HG02610 (cell line): ENCODE data around the gene ORMDL2.

Source experiments
- ATAC-seq: cut with Tn5 transposase; IDR thresholded peaks from one replicate; pipeline ENCODE4 v1.9.1; 2021; ENCODE audit warnings: mild to moderate bottlenecking, moderate library complexity; ENCODE audit not compliant: unreplicated experiment

Gene ORMDL2, protein sequence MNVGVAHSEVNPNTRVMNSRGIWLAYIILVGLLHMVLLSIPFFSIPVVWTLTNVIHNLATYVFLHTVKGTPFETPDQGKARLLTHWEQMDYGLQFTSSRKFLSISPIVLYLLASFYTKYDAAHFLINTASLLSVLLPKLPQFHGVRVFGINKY

DNA sequence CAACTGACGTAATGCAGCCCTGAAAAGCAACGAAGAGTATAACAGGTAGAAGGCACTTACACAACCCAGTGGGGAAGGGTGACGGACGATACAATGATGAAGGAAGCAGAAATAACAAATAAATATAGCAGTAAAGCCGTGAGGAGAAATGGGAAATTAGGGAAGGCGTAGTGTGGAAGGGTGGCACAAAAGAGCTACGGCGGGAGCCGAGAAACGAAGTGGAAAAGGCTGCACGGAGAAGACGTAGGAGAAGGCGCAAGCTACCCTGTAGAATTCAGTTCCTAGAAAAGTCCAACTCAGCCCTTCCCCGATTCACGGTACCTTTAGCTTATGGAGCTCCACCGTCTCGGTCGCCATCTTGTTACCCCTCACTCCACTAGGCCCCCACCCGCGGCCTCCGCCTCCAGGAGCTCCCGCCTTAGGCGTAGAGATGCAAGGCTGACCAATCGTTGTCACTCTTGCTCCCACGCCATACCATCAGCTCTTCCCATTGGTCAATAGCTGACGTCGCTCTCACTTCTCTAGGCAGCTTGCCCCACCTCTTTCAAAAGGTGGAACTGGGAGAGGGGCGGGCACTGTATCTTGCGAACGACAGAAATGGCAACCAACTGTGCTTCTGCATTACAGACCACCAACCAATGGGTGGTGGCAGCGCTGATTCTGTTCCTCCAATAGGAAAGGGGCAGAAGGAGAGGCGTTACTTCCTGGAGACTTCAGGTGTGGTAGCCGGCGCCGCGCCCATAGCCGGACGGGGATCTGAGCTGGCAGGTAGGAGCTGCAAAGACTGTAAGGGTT is at the start of gene ORMDL2, which contains the start of gene SARNP:
Gene ORMDL2 (plus strand): TSS at position 697 of the 795 bp plus-strand sequence. CDS start 959 bp downstream, outside the sequence.
Gene SARNP (minus strand): TSS at position 380 of the 795 bp plus-strand sequence. CDS start 23 bp downstream, at position 357.
- ATAC-seq: peak; percentile 98

DNA sequence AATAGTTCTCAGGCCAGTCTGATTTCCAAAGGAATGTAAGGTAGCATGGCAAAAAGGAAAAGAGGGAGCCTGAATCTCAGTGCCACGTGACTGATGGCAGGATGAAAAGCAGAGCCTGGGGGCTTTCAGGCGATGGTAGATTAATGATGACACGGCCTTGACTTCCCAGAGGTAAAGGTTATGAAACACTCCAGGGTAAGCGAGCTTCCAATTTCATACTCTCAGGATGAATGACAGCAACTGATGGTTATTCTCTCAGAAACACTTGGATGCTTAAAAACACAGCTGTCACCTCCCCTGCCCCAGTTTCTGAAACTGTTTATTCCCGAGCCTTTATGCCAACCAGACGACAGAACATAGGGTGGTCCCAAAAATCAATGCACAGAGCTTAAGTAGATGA is 46.1 kb upstream of the ORMDL2 start:
- no peak for ATAC-seq

DNA sequence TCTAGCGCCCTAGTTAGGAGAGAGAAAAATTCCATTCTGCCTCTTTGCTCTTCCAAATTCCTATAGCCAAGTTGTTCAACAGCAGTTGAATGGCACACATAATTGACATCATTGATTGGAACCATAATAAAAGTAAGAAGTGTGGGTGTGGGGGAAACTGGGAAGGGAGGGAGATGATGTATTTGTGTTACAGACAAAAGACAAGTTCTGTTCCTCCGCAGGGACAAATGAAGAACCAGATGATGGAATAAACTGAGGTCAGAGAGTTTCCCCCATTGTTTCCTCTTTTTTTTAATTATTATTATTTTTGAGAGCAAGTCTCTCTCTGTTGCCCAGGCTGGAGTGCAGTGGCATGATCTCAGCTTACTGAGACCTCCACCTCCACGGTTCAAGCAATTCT is 40.0 kb upstream of the ORMDL2 start:
- ATAC-seq: no peak

DNA sequence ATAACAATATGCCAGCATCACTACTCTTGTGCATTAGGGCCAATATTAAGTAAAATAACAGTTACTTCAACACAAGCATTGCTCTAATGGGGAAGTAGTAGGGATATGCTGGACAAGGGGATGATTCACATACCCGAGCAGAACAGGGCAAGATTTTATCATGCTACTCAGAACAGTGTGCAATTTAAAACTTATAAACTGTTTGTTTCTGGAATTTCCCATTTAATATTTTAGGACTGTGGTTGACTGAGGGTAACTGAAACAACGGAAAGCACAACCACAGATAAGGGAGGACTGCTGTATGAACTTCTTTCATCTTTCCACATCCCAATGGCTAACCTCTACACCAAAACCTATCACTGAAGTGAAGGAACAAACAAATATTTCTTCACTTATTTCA is 37.2 kb upstream of the ORMDL2 start:
- ATAC-seq: no peak

DNA sequence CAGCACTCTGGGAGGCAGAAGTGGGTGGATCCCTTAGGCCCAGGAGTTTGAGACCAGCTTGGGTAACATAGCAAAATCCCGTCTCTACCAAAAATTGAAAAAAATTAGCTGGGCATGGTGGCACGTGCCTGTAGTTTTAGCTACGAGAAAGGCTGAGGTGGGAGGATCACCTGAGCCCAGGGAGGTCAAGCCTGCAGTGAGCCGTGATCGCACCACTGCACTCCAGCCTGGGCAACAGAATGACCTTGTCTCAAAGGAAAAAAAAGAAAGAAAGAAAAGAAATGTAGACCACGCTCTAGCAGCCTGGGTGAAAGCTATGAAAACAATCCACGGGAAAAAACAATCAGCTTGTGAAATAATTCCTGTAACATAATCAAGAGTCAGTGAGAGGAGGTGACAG is 29.3 kb upstream of the ORMDL2 start:
- no peak for ATAC-seq

DNA sequence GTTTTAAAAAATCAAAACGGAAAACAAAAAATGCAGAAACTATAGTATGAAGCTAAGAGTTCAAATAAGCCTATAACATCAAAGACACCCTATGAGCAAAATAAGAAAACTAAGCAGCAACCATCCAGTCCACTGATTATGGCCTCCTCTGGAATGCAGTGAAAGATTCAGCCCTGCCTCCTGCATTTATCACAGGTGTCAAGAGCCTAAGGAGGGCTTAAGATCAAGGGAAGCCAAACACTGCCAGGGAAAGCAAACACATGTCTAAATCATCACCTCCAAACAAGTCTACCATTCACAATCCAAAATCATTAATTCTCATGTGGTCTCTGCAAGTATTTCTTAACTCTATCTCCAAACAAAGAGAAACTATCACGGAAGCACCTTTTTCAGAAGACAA is 28.7 kb upstream of the ORMDL2 start:
- ATAC-seq: no peak

DNA sequence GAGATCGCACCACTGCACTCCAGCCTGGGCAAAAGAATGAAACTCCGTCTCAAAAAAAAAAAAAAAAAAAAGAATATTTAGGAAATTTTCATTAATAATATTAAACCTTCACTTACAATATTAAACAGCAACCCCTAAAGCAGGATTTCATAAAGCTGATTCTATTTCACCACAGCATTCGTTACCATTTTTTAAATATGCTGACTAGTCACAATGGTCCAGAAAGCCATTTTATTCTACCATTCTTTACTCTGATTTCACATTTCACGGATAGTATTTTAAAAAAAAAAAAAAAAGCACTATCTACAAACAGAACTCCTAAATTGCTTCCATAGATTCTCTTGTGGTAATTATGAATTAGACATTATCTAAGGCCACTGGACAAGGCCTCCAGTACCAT is 27.9 kb upstream of the ORMDL2 start:
- no peak for ATAC-seq

DNA sequence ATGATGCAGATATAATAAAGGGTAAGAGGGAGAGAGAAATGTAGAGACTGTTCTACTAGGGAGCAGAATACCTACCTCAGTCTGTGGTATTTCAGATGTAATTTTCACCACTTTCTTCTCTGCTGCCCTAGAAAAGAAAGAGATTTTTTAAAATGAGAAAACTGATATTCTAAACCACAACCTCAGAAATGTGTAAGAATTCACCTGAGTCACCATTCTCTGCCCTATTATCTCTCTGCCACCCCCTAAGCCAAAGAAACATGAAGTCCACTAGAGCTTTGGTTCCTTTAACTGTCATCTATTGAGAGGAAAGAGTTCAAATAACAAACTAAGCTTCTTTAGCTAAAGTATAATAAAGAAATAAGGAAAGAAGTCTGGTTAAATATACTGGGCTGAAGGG is 21.9 kb upstream of the ORMDL2 start:
- ATAC-seq: no peak

DNA sequence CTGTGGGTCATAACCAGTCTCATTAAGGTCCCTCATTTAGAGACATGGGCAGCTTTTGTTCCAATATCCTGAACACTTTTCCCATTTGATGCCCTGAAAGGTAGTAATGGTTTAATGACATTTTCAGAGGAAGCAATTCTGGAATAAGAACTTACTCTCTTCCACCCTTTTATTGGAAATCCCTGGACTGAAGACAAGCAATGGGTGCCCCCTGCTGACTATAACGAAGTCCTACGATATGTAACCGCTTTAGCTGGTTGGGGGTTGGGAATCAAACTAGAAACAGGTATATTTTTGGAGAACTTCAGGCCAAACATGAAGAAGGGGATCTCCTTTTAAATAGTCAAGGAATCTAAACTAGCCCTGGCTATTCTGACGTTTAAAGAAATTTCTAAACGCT is 20.8 kb upstream of the ORMDL2 start:
- no peak for ATAC-seq

DNA sequence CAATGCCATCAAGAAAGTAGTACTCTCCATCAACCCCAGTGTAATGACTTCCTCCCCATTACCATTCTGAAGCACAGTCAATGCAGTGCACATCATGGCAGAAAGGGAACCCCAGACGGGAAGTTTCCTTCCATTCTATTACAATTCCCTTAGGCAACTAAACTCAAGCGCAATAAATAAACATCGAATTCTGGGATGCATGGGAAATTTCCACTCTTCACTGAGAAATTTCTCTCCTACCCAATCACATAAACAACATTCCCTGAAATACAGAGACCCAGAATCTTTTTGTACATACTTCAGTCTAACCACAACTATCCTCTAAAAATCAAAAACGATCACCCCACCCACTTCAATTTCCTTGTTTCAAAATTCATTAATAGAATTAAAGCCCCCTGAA is 20.3 kb upstream of the ORMDL2 start:
- ATAC-seq: no peak

DNA sequence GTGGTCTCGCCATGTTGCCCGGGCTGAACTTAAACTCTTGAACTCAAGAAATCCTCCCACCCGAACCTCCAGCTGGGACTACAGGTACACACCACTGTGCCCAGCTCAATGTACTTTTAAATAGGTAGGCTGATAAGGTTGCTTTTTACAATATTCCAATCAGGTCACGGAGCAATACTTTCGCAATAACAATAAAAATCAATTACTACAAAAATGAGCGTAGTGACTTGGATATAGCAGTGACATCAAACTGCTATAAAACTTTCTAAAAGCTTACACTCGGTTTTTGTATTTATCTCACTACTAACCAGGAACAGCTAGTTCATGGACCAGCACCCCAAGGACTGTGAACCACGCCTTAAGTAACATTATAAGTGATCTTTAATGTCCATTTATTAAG is 10.9 kb upstream of the ORMDL2 start:
- ATAC-seq: no peak

DNA sequence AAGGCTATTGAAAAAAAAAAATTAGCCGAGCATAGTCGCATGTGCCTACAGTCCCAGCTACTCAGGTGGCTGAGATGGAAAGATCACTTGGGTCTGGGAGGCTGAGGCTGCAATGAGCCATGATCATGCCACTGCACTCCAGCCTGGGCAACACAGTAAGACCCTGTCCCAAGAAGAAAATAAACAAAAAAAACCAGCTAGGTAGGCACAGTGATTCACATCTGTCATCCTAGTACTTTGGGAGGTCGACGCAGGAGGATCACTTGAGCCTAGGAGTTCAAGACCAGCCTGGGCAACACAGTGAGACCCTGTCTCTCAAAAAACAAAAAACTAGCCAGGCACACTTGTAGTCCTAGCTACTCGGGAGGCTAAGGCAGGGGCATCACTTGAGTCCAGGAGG is 8.6 kb upstream of the ORMDL2 start:
- no peak for ATAC-seq

DNA sequence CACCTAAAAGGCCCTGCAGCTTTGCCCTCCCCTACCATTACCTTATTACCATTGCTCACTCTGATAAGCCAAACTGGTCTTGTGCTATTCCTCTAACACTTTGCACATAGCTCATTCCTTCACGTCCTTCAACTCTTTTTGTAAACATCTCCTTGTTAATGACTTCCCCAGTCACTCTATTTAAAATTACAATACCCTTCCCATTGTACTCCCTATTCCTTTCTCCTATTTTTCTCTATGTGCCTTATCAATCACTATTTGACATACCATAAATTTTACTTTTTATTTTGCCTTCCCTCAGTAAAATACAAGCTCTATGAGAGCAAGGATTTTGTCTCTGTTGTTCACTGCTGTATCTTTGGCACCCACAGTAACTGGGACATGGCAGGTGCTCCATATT is 5.8 kb upstream of the ORMDL2 start:
- ATAC-seq: no peak

DNA sequence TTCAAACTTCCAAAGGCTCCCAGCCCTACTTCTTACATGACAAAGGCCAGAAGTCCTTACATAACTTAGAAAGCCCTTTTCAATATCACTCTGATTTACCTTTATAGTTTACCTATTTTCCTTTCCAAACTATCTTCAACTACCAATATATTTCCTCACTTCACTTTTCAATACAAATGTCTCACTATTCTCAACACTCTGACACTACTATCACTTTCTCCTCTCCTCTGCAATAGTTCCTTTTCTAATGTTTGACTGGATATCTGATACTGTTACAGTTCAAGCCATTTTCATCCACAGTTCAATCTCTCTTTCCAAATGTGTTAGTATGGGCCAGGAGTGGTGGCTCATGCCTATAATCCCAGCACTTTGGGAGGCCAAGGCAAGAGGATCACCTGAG is 3.6 kb upstream of the ORMDL2 start:
- ATAC-seq: no peak

DNA sequence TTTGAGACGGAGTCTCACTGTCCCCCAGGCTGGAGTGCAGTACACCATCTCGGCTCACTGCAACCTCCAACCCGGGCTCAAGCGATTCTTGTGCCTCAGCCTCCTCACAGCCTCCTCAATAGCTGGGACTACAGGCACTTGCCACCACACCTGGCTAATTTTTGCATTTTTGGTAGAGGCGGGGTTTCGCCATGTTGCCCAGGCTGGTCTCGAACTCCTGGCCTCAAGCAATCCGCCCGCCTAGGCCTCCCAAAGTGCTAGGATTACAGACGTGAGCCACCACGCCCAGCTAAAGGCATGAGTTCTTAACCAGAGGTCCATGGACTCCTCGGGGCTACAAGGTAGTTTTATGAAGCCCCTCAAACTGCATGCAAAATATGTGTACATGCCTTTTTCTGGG is 2.4 kb upstream of the ORMDL2 start:
- no peak for ATAC-seq

DNA sequence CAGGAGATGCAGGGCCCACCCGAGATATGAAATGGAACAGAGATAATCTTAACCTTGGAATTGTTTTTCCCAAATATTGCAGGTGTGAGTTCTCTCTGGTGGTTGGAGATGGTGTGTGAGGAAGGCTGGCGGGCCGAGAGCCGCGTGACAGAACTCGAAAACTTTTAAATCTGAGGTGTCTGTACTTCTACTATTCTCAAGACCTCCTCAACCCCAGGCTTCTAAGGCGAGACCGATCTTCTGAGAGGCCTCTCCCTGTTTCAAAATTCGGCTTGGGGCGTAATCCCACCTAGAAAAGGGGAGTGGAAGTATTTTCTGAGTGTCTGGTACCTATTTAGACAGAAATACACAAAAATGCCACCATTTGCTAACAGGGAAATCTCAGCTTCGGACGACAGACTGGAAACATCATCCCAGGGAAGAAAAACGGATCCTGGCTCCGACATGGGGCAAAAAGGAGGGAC is 928 bp upstream of the ORMDL2 start:
- no peak for ATAC-seq

DNA sequence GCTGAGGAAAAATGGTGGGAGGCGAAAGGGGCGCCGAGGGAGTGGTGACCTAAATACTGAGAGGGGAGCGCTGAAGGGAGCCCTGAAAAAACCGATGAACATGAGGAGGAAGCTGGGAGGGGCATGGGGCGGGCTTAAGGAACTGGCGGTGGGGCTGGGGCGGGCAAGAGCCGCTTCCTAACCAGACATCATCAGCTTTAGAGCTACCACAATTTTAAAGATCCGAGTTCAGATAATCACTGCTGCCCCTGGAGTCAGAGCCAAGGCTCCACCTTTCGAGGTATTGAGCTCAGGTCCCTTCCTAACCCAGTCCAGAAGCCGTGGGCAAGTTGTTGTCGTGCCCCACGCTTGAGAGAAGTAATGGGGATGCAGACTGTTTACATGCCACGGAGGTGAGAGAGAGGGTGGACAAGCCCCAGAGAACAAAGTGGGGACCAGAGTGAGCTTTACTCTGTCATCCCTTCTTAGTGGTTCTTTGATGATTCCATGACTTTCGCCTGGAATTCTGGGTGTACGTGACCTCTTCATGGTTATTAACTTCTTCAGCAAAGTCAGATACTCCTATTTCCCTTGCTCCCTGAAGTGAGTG is 393 bp downstream of the ORMDL2 start:
- peak; percentile 26 for ATAC-seq

DNA sequence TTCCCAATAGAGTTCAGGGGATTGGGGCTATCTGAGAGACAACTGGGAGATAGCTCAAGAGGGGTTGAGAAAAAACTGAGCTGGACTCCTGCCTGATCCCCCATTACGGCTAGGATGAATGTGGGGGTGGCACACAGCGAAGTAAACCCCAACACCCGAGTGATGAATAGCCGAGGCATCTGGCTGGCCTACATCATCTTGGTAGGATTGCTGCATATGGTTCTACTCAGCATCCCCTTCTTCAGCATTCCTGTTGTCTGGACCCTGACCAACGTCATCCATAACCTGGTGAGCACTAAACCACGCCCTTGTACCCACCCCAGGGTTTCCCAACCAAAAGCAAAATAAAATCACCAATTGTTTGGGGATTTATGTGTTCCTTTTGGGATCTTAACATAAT is 1.0 kb downstream of the ORMDL2 start:
- ATAC-seq: no peak

DNA sequence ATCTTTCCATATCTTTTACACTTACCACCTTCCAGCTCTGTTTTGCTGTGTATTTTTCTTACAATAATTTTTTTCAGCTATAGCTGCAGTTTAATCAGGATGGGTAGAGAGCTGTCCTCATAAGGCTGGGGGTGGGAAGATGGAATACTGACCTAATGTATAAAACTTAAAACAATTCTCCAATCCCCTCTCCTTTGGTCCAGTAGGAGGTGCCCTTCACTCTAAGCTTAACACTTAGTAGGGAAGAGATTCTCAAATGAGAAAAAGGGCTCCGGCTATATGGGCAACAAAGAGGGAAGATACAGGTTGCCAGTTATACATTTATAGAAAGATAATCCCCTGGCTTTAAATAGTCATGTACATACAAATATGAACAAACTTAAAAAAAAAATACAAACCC is 2.8 kb downstream of the ORMDL2 start:
- no peak for ATAC-seq

DNA sequence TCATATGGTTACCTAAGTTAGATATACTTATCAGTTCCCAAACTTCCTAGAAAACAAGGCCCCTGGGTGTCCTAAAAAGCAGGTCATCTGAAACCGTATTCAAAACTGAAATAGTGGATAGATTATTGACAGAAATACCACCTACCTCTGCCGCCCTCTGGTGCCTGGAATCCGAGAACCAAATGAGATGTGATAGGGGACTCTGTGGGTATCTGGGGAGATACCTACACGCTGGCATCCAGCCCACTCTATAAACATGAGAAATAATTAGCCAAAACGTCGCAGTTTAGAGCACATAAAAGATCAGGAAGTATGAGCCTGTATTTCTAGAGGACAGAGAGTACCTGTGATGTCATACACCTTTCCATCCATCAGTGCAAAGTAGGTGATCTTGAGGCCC is 4.4 kb downstream of the ORMDL2 start:
- no peak for ATAC-seq

DNA sequence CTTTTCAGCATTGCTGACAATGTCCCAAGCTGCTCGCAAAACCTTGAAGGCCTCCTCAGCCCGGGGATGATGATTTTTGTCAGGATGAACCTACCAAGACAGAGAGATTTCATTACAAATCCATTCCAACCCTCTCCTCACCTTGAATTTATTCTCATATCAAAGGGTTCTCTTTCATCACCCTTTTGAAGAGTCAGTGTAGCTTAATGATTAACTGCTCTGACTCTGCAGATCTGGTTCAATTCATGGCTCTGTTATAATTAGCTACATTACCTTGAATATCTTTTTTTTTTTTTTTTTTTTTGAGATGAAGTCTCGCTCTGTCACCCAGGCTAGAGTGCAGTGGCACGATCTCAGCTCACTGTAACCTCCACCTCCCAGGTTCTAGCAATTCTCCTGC is 5.6 kb downstream of the ORMDL2 start:
- ATAC-seq: no peak

DNA sequence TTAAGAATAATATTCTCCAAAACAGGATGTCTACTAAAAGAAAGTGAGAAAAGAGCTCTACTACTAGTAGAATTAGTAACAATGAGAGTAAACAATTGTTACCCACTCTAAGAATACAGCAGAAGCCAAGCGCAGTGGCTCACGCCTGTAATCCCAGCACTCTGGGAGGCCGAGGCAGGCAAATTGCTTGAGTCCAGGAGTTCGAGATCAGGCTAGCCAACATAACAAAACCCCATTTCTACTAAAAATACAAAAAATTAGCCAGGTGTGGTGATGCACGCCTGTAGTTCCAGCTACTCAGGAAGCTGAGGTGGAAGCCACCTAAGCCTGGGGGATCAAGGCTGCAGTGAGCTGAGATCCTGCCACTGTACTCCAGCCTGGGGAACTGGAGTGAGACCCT is 6.9 kb downstream of the ORMDL2 start:
- ATAC-seq: no peak
